Spinal cord (tissue), 10 donors: ENCODE results near the gene PRELID3B. TPM values are rescaled to one million over a fixed set of nuclear protein-coding genes. Genes with fewer than 3 reads are reported as not detected.

Experiments used
- DNase-seq, 6 donors: peaks; one replicate each; pipeline versions ENCODE4 v3.0.0 to v3.0.0-alpha.2; 2013 to 2015; ENCODE audit warnings: low spot score in 6 of 6, low read depth in 4 of 6
- H3K27ac ChIP-seq: one replicate; pipeline ENCODE4 v1.5.1; 2013; ENCODE audit warnings: low read depth, low read length, control low read depth
- H3K27me3 ChIP-seq: one replicate; pipeline ENCODE4 v1.6.1; 2013; ENCODE audit warnings: low read length; ENCODE audit not compliant: control insufficient read depth, insufficient read depth
- H3K36me3 ChIP-seq: one replicate; pipeline ENCODE4 v1.6.1; 2013; ENCODE audit warnings: low read length; ENCODE audit not compliant: control insufficient read depth, insufficient read depth
- H3K4me1 ChIP-seq: one replicate; pipeline ENCODE4 v1.6.1; 2013; ENCODE audit warnings: low read length; ENCODE audit not compliant: control insufficient read depth, insufficient read depth
- H3K4me3 ChIP-seq: one replicate; pipeline ENCODE4 v1.5.1; 2013; ENCODE audit warnings: low read depth, low read length, control low read depth
- H3K9me3 ChIP-seq: one replicate; pipeline ENCODE4 v1.6.1; 2013; ENCODE audit warnings: low read length; ENCODE audit not compliant: control insufficient read depth, insufficient read depth
- WGBS: methylation state at CpG from one replicate; pipeline ENCODE4 v1.1.5; 2013; ENCODE audit warnings: missing lambda C conversion rate; ENCODE audit not compliant: insufficient coverage; 5-methylcytosine and 5-hydroxymethylcytosine counted together
- polyA plus RNA-seq, 2 donors: library from polyadenylated mRNA; unstranded; fragments of 120-200 nt; gene quantifications; one replicate each; pipeline ENCODE4 v1.2.1, GENCODE V29; 2013; ENCODE audit not compliant: insufficient read length in 2 of 2
- total RNA-seq, 2 donors: library from RNA; depleted of rRNA in 1 of 2; stranded (reverse); fragments of 120-200 nt in 1 of 2; fragments of >200 nt in 1 of 2; gene quantifications; one replicate each; pipeline versions ENCODE4 v1.2.3 to v1.2.4, GENCODE V29; 2013 to 2014
- donor health status: healthy.

Gene PRELID3B
- total and polyA plus RNA-seq, 4 donors: 50.9 to 66.0 (median 62.4) TPM

DNA sequence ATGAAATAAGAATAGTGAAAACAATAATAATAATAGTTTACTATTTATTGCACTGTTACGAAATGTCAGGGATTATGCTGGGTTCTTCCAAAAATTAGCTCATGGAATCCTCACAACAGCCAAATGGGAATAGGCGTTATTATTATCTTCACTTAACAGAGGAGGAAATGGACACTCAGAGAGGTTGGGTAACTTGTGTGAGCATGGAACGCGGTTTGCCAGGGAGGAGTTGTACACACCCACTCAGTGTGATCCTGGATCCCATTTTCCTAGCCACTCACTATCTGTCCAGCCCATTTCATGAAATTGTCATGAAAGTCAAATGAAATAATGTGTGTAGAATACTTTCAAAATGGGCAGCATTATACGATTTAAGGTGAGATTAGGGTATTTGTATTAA is 56.9 kb downstream of the PRELID3B start:
- Histone ChIP-seq H3K27me3 (no peaks in the 10 kb centered on the region), H3K9me3 (no peaks in the 10 kb centered on the region), H3K4me3 (no peak overlapping the region), H3K4me1 (peaks cover 20% of the 10 kb centered on the region), H3K36me3 (peaks cover 33% of the 10 kb centered on the region), H3K27ac (no peak overlapping the region)
- DNase-seq: no peak
- no CpG with 5 or more reads among the region's 5 CpGs for WGBS

DNA sequence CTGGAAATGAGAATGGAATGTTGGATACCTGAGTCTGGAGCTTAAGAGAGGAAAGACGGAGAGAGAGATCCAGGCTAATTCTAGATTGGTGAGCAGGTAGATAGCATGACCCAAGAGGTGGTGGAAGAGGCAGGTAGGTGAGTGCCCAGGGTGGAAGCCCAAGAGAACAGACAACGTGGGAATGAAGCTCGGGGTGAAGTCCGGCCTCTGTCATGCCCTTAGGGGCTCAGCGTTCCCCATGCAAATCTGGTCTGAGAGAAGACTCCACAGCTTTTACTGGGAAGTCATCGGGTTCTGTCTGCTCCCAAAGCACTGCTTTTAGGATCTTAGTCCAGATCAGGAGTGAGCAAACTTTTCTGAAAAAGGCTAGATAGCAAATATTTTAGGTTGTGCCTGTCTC is 57.9 kb downstream of the PRELID3B start:
- peaks cover 21% of the 10 kb centered on the region for H3K4me1 ChIP-seq
- DNase-seq: no peak
- WGBS: 85% methylated on average over 5 of the region's 6 CpGs
- no peak overlapping the region for H3K4me3 ChIP-seq
- H3K36me3 ChIP-seq: peaks cover 24% of the 10 kb centered on the region
- H3K27ac ChIP-seq: no peak overlapping the region
- no peaks in the 10 kb centered on the region for H3K9me3 ChIP-seq
- H3K27me3 ChIP-seq: no peaks in the 10 kb centered on the region

Other genes starting within 250 kb of the PRELID3B start
- 1 to 10 TPM in 1 of 2 donors, under 1 TPM in 1; 0.30 to 1.2 TPM for gene GNAS-AS1, start 191.9 kb downstream of the PRELID3B start, total RNA-seq
- gene GNAS-AS1, start 191.9 kb downstream of the PRELID3B start, polyA plus RNA-seq: under 1 TPM; 0.81 to 0.87 TPM
- gene GNAS, start 190.1 kb downstream of the PRELID3B start, total RNA-seq: 100 to 1,000 TPM; 830 to 927 TPM
- gene GNAS, start 190.1 kb downstream of the PRELID3B start, polyA plus RNA-seq: 1,000 to 10,000 TPM; 3,485 to 3,708 TPM
- gene NELFCD, start 61.5 kb downstream of the PRELID3B start, total RNA-seq: 10 to 100 TPM; 48.0 to 57.9 TPM
- 10 to 100 TPM; 85.7 to 88.6 TPM for gene NELFCD, start 61.5 kb downstream of the PRELID3B start, polyA plus RNA-seq
- 10 to 100 TPM; 45.7 to 59.6 TPM for gene CTSZ, start 35.5 kb downstream of the PRELID3B start, total RNA-seq
- gene CTSZ, start 35.5 kb downstream of the PRELID3B start, polyA plus RNA-seq: 10 to 100 TPM; 43.1 to 48.7 TPM
- gene TUBB1, start 23.4 kb downstream of the PRELID3B start, total RNA-seq: 1 to 10 TPM; 1.2 to 3.4 TPM
- 1 to 10 TPM; 1.1 TPM for gene TUBB1, start 23.4 kb downstream of the PRELID3B start, polyA plus RNA-seq
- gene ATP5F1E, start 10.5 kb downstream of the PRELID3B start, total RNA-seq: 10 to 100 TPM; 30.7 to 80.8 TPM
- 100 to 1,000 TPM; 252 to 270 TPM for gene ATP5F1E, start 10.5 kb downstream of the PRELID3B start, polyA plus RNA-seq
- under 1 TPM; 0.06 to 0.10 TPM for gene ZNF831, start 121.0 kb upstream of the PRELID3B start, total RNA-seq
- gene ZNF831, start 121.0 kb upstream of the PRELID3B start, polyA plus RNA-seq: under 1 TPM in 1 of 2 donors, not detected in 1; 0.02 TPM